ENCODE measurements around the gene TRPT1. TPM values are rescaled to one million over a fixed set of nuclear protein-coding genes. Genes with fewer than 3 reads are reported as not detected.

The TRPT1 gene
- total RNA-seq, 3 donors from 2014 or later (not counting 1 experiment from before 2014, with no cell fraction given), result 22.7 to 30.8 (median 28.5) TPM

DNA sequence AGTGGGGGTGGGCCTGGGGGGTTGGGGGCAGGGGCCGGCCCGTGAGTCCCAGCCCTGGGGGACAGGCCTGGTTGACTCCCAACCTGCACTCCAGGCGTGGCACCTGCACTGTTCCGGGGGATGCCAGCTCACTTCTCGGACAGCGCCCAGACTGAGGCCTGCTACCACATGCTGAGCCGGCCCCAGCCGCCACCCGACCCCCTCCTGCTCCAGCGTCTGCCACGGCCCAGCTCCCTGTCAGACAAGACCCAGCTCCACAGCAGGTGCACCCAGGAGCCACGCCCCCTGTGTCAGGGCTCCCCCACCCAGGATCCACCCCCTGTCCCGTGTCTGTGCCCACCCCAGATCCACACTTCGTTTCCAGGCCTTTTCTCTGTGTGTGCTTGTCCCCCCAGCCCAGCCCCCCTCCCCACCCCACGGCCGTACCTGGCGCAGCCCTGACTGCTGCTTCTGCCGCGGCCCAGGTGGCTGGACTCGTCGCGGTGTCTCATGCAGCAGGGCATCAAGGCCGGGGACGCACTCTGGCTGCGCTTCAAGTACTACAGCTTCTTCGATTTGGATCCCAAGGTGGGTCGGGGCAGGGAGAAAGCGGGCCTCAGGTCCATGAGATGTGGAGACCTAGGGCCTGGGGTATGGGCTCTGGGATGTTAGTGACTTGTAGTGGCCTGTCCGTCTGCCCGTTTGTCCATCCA lies 14.7 kb downstream of the TRPT1 start:
- peaks cover 23 to 46% of the 10 kb centered on the region in 2 donors for H3K4me1 Mint-ChIP-seq
- Histone ChIP-seq H3K36me3 (ENCODE audit: control insufficient read depth, insufficient read depth, low read length) (peaks cover 47% of the 10 kb centered on the region), H3K27ac (ENCODE audit: low read length) (no peak overlapping the region), H3K27me3 (ENCODE audit: control insufficient read depth, insufficient read depth, low read length) (no peaks in the 10 kb centered on the region), H3K9me3 (ENCODE audit: control insufficient read depth, insufficient read depth, low read length) (no peaks in the 10 kb centered on the region), H3K4me3 (ENCODE audit: low read length) (no peak overlapping the region), H3K4me1 (ENCODE audit: control insufficient read depth, insufficient read depth, low read length) (peaks cover 27% of the 10 kb centered on the region)
- no peaks in the 10 kb centered on the region for H3K9me3 Mint-ChIP-seq
- H3K36me3 Mint-ChIP-seq, result peaks cover 8% of the 10 kb centered on the region
- 94% methylated on average over 28 of the region's 30 CpGs for WGBS (ENCODE audit: insufficient coverage)
- no peak for DNase-seq
- TF ChIP-seq, protein P1, sequence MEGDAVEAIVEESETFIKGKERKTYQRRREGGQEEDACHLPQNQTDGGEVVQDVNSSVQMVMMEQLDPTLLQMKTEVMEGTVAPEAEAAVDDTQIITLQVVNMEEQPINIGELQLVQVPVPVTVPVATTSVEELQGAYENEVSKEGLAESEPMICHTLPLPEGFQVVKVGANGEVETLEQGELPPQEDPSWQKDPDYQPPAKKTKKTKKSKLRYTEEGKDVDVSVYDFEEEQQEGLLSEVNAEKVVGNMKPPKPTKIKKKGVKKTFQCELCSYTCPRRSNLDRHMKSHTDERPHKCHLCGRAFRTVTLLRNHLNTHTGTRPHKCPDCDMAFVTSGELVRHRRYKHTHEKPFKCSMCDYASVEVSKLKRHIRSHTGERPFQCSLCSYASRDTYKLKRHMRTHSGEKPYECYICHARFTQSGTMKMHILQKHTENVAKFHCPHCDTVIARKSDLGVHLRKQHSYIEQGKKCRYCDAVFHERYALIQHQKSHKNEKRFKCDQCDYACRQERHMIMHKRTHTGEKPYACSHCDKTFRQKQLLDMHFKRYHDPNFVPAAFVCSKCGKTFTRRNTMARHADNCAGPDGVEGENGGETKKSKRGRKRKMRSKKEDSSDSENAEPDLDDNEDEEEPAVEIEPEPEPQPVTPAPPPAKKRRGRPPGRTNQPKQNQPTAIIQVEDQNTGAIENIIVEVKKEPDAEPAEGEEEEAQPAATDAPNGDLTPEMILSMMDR (IDR thresholded peaks at IDR 0.05), result no peak
- no peak overlapping the region for H3K4me3 Mint-ChIP-seq
- intact Hi-C loops (cut with micrococcal nuclease), result no loop called here
- no peak for ATAC-seq
- no peaks in the 10 kb centered on the region for H3K27me3 Mint-ChIP-seq (ENCODE audit: low read depth in 2 of 2)
- H3K27ac Mint-ChIP-seq, result peak overlapping the region in 1 of 2 donors; percentile 58

- H3K9me3 ChIP-seq (ENCODE audit: control insufficient read depth, insufficient read depth, low read length), result no peaks in the 10 kb centered on the region
- H3K4me1 Mint-ChIP-seq, result peaks cover 30 to 55% of the 10 kb centered on the region in 2 donors
- H3K4me1 ChIP-seq (ENCODE audit: control insufficient read depth, insufficient read depth, low read length), result peaks cover 35% of the 10 kb centered on the region
- no peak for DNase-seq
- H3K36me3 Mint-ChIP-seq, result peaks cover 8% of the 10 kb centered on the region
- H3K27ac ChIP-seq (ENCODE audit: low read length), result no peak overlapping the region
- no peak for ATAC-seq
- H3K36me3 ChIP-seq (ENCODE audit: control insufficient read depth, insufficient read depth, low read length), result peaks cover 47% of the 10 kb centered on the region
- H3K4me3 Mint-ChIP-seq, result no peak overlapping the region
- no peak overlapping the region for H3K4me3 ChIP-seq (ENCODE audit: low read length)
- WGBS (ENCODE audit: insufficient coverage), result 96% methylated on average over 24 of the region's 24 CpGs
- TF ChIP-seq, protein P1 (IDR thresholded peaks at IDR 0.05), result no peak
- no peaks in the 10 kb centered on the region for H3K27me3 Mint-ChIP-seq (ENCODE audit: low read depth in 2 of 2)
- intact Hi-C loops (cut with micrococcal nuclease), result no loop called here
- no peaks in the 10 kb centered on the region for H3K9me3 Mint-ChIP-seq
- no peaks in the 10 kb centered on the region for H3K27me3 ChIP-seq (ENCODE audit: control insufficient read depth, insufficient read depth, low read length)
- peak overlapping the region; percentile 88 to 96 for H3K27ac Mint-ChIP-seq
These were observed 15.5 kb downstream of the TRPT1 start for GRCh38 chr11:64210301-64211020.

GRCh38 chr11:64209563-64209843 lies 16.5 kb downstream of the TRPT1 start:
- Mint-ChIP-seq H3K27ac (peak overlapping the region; percentile 88 to 96), H3K9me3 (no peaks in the 10 kb centered on the region), H3K4me3 (no peak overlapping the region), H3K36me3 (peaks cover 8% of the 10 kb centered on the region), H3K27me3 (ENCODE audit: low read depth in 2 of 2) (no peaks in the 10 kb centered on the region), H3K4me1 (peaks cover 34 to 59% of the 10 kb centered on the region in 2 donors)
- no peak overlapping the region for H3K27ac ChIP-seq (ENCODE audit: low read length)
- no peaks in the 10 kb centered on the region for H3K9me3 ChIP-seq (ENCODE audit: control insufficient read depth, insufficient read depth, low read length)
- ATAC-seq (no peak), DNase-seq (no peak)
- H3K4me3 ChIP-seq (ENCODE audit: low read length), result no peak overlapping the region
- TF ChIP-seq, protein P1 (IDR thresholded peaks at IDR 0.05), result no peak
- H3K4me1 ChIP-seq (ENCODE audit: control insufficient read depth, insufficient read depth, low read length), result peaks cover 45% of the 10 kb centered on the region
- WGBS (ENCODE audit: insufficient coverage), result 92% methylated on average over 8 of the region's 8 CpGs
- H3K27me3 ChIP-seq (ENCODE audit: control insufficient read depth, insufficient read depth, low read length), result no peaks in the 10 kb centered on the region
- H3K36me3 ChIP-seq (ENCODE audit: control insufficient read depth, insufficient read depth, low read length), result peaks cover 39% of the 10 kb centered on the region
- intact Hi-C loops (cut with micrococcal nuclease), result loop anchor here (5.0 kb wide), 1 partner anchor 133 kb away; the partner anchor contains the start of gene CCDC88B
